GM04504 (cell line): Measurements from ENCODE around the gene CPSF6.
"Not testable (repeated sequence)": the region's sequence is repeated elsewhere in the genome, so short reads cannot be mapped to it uniquely, and the experiment has no call there.

Source experiments
- DNase-seq: peaks from one replicate; pipeline ENCODE4 v3.0.0-alpha.2; 2012; ENCODE audit warnings: low read depth

CPSF6 gene

DNA sequence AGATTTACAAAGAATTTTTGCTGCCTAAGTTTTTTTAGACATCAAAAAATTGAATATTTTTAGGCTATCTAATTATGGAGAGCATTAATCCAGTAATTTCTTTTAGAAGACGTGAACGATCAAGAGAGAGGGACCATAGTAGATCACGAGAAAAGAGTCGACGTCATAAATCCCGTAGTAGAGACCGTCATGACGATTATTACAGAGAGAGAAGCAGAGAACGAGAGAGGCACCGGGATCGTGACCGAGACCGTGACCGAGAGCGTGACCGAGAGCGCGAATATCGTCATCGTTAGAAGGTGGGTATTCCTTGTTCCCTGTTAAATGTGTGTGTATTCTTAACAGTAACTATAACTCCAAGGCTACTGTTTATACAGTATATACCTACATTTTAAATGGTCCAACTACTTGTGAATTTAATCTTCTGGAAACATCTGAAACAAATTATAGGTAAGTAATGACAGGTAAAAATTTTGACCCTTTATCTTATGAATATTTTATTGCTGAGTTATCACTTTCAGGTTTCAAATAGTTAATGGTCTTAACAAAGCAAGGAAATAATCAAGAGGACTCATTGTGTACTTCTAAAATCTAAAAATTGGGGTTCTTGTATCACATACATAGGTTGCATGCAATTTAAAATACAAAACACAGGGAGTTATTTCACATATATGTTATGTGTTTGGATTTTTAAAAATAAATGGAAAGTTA, 23.1 kb downstream of the CPSF6 start:
- DNase-seq: no peak

DNA sequence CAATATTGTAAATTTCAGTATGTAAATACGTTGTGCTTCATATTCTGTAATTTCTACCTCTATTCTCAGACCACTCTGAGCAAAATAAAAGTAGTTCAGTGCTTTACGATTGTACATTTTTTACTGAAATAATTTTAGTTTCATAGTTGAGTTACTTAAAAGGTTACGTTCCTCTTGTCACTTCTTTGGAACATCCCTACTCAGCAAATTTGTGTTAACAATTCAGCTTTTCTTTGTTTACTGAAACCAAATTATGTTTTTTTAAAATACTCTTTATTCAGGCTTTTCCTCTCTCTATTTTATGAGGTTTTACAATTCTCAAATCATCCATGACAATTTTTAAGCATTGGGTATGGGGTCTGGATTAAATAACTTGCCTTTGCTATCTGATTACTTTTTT, 25.8 kb downstream of the CPSF6 start:
- no peak for DNase-seq

DNA sequence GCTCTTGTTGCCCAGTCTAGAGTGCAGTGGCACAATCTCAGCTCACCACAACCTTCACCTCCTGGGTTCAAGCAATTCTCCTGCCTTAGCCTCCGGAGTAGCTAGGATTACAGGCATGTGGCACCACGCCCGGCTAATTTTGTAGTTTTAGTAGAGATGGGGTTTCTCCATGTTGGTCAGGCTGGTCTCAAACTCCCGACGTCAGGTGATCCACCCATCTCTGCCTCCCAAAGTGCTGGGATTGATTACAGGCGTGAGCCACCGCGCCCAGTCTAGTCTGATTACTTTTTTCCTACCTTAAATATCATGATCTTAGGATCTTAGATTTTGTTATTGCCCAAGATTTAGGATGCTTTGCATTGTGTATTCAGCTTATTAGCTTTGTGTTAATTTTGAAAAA, 26.3 kb downstream of the CPSF6 start:
- DNase-seq: not testable (repeated sequence)

DNA sequence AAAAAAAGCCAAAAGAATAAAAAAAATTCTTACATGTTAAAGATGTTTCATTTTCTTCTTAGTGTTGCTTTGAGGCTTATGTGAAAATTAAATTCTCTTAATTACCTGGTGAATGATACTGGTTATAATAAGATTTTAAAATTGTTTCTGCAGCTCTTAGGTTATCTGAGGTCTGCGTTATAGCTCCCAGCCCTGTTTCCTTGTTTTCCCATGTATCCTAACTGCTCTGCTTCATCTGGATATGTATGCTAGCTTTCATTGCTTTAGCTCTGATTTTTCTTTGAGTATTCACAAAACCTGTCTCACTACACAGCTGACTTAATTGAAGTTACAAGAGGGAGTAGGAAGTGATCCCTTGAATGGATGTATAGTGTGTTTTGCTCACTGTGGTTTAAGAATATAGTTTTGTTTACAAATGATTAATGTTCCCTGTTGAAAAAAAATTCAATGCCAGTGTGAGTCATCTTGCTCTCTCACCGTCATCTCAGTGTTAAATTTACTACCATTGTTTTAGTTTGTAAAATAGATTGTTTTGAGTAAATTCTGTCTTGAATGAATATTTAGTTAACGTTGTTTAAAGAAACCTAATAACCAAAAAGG, 26.8 kb downstream of the CPSF6 start:
- peak; percentile 8 for DNase-seq

DNA sequence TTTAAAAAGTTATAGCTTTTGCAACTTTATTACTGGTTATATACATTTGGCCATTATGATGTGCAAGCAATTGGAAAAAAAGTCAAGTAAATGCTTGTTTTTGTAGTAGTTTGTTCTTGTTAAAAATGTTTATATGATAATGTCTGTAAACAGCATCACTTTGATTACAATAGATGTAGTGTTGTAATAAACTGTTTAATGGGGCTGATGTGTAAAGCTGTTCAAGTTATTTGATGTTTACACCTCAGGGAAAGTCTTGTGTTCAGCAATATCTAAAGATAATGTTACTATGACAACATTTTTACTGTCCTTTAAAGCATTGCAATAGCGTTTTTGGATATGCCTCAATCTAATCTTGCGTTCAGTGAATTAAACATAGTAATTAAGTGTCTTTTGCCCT, 30.4 kb downstream of the CPSF6 start:
- DNase-seq: no peak

DNA sequence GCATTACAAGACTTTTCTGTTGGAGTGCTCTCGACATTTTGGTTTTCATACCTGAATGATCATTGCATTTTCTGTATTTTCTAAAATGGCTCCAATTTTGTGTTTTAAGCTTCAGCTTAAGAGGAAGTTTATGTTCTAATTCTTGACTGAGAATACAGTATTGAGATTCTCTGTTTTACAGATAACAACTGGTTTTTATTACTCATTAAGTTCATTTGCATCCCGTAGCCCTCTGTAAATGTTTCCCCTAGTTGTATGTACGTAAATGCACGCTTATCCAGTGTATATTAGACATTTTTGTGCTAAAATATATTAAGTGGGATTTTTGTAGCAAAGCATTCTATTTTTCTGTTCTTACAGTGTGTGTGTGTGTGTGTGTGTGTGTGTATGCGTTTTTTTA, 33.1 kb downstream of the CPSF6 start:
- no peak for DNase-seq

DNA sequence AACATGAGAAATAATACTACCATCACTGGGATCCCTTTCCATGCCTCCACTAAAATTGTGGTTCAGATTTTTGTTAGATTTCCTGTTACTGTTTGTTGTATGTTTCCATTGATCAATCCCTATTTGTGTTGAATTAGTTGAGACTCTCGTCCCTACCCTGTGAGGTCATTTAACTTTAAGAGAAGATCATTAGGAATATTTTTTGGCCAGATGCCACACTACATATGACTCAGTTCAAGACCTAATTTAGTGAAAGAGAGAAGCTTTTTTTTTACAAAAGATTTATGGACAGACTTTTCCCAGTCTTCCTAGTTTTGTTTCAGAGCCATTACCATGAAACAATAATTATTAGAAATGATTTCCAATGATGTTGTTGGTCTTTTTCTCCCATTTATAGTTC, 35.5 kb downstream of the CPSF6 start:
- peak; percentile 3 for DNase-seq

DNA sequence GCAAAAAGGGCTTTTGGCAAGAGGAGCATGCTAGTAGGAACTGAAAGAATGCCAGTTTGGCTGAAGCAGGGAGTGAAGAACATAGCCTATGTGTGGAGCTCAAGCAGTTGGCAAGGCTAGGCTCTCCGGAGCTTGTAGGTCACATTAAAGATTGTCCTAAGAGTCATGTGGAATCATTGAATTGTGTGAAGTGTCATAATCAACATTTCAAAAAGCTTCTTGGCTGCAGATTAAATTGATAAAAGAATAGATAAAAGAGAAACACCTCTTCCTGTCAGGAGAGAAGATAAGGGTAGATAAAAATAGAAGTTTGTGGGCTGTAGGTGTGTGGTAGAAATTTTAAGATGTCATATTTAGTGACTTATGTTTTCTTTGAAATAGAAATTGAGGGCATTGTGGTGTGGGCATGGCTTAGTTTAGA, 36.1 kb downstream of the CPSF6 start:
- DNase-seq: no peak

DNA sequence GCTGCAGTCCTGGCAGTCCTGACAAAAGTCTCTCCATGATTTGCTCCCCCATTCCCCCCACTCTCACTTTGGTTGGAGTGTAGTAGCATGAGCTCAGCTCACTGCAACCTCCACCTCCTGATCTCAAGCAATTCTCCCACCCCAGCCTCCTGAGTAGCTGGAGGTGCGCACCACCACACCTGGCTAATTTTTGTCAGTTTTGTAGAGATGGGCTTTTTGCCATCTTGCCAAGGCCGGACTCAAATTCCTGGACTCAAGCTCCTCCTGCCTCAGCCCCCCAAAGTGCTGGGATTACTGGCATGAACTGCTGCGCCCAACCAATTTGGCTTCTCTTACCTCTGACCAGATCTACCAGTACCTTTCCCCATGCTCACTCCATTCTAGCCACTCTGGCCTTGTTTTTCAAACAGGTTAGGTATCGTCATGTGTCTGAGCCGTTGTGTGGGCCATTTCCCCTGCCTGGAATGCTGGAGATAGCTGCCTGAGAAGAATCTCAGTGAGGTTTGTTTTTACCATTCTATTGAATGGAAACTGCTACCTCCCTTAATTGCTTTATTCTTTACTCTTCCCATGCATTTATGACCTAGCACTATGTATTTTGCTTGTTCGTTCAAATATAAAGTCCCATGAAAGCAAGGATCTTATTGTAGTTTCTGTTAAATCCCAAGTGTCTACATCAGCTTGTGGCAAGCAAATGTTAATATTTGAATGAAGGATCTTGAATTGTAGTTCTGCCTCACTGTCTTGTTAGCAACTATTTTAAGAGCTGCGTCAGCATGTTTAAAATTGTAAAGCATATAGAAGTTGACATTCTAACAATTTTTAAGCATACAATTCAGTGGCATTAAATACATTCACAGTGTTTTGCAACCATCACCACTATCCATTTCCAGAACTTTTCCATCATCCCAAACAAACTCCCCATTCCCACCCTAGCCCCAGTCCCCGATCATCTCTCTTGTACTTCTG, 39.7 kb downstream of the CPSF6 start:
- no peak for DNase-seq

DNA sequence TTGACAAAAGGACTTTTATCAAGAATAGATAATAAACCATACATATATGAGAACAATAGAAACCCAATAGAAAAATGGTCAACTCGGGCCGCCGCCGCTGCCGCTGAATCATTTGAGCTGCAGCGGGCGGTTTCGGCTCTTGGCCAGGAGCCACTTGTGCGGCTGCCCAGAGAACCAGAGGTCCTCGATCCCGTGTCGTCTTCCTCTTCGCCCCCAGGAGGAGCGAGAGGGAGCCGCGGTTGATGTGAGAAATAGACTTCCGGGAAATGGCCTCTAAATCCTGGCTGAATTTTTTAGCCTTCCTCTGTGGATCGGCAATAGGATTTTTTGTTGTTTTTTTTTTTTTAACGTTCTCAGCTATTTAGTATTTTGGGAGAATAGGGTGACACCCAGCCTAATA, 44.8 kb downstream of the CPSF6 start:
- peak; percentile 31 for DNase-seq

DNA sequence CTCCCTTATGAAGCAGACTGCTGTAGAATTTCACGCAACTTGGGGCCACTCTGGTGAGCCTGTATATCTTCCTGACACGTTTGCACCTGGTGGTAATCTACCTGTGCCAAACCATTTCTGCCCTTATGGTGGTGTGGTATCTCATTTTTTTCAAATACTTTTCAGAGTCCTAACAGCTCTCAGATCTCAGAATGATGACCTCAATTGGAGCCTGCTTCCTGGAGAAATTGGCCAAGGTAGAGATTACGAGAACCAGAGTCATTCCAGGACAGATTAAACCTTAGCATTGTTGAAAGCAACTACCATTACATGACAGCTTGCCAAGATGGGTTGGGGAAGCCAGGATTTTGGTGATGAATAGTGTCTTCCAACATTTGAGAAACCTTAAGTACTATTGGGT, 48.2 kb downstream of the CPSF6 start:
- no peak for DNase-seq

DNA sequence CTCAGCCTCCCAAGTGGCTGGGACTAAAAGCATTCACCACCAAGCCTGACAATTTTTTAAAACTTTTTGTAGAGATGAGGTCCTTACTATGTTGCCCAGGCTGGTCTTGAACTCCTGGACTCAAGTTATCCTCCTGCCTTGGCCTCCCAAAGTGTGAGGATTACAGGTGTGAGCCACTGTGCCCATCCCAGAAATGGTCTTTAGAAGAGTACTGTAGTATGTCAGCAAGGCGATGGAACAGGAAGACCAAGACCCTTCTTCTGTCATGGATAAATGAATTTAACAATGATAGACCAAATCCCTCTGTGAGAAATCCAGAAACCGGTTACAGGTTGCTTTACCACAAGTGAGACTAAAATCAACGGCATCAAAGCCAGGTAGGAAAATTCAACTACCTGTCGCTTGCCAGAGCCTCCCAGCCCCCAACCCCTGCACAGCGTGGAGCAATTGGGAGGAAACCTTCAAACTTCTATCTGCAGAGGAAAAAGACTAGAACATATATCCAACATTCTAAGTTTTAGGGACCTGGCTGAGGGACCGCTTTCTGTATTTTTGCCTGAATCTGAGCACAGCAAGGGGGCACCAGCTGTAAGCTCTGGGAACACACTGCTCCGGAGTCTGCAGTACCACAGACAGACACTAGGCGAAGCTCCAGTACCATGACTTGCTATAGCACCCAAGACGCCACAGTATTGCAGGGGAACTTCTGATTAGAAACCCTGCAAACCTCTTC, 51.3 kb downstream of the CPSF6 start:
- DNase-seq: peak; percentile 26

DNA sequence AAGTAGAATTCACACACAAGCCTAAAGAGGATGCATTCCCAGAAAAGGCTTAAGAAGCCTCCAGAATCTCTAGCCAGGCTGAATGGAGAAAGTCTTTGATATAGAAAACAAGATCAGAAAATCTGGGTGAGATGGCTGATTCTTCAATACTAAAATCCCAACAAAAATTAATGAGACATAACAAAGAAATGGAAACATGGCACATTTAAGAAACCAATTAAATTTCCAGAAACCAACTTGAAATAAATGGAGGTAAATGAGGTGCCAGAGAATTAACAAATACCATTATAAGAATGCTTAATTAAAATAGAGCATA, 51.9 kb downstream of the CPSF6 start:
- DNase-seq: no peak

DNA sequence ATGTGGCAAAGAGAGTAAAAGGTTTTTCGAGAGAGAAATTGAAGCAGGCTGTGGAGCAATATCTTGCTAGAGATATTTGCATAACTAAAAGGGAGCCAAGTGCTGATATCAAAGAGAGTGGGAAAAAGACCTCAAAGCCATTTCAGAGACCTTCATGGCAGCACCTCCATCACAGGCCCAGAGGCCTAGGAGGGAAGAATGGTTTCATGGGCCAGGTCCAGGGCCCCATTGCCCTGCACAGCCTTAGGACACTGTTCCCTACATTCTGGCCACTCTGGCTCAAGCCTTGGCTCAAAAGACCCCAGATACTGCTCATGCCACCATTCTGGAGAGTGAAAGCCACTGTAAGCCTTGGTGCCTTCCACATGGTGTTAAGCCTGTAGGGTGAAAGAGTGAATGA, 58.8 kb downstream of the CPSF6 start:
- DNase-seq: no peak

DNA sequence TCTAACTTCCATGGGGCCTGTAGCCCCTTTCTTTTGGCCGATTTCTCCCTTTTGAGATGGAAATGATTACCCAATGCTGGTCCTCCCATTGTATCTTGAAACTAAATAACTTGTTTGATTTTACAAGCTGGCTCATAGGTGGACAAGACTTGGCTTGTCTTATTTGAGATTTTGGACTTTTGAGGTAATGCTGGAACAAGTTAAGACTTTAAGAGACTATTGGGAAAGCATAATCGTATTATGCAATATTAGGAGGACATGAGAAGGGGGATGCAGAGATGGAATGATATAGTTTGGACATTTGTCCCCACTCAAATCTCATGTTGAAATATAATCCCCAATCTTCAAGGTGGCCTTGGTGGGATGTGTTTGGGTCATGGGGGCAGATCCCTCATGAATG, 59.6 kb downstream of the CPSF6 start:
- no peak for DNase-seq

DNA sequence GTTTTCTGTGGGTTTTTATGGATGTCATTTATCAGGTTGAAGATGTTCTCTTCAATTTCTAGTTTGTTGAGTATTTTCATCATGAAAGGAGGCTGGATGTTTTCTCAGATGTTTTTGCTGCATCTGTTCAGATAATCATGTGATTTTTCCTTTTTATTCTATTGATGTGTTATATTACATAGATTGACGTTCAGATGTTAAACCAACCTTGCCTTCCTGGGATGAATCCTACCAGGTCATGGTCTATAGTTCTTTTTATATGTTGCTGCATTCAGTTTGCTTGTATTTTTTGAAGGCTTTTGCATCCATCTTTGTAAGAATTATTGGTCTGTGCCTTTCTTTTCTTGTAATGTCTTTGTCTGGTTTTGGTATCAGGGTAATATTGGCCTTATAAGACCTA, 64.9 kb downstream of the CPSF6 start:
- DNase-seq: no peak

DNA sequence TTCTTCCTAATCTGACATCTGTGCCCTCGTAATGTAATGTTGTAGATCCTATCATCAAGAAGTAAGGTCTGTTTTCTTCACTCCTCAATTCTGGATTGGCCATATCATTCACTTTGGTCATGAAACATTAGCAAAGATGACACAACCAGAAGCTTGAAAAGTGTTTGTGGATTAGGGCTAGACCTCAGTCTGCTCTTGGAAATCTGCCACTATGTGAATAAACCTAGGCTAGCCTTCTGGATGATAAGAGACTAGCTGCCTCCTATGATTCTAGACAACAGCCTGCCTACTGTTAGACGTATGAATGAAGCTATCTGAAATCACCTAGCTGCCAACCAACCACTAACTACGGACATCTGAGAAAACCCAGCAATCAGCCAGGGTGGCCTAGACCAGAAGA, 70.1 kb downstream of the CPSF6 start:
- no peak for DNase-seq

DNA sequence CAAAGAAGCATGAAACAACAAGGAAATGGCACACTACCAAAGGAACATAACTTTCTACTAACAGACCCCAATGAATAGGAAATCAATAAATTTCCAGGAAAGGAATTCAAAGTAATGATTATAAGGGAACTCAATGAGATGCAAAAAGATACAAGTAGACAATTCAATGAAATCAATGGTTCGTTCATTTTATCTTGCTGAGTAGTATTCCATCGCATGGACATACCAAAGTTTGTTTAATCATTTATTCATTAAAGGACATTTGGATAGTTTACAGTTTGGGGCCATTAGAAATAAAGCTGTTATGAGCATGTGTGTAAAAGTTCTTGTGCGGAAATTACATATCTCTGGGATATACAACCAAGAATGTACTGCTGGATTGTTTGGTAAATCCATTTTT, 73.8 kb downstream of the CPSF6 start:
- no peak for DNase-seq

DNA sequence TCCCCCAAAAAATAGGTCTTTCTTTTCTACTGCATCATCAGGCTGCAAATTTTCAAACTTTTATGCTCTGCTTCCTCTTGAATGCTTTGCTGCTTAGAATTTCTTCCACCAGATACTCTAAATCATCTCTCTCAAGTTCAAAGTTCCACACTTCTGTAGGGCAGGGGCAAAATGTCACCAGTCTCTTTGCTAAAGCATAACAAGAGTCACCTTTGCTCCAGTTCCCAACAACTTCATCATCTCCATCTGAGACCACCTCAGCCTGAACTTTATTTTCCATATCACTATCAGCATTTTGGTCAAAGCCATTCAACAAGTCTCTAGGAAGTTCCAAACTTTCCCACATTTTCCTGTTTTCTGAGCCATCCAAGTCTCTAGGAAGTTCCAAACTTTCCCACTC, 77.4 kb downstream of the CPSF6 start:
- not testable (repeated sequence) for DNase-seq

DNA sequence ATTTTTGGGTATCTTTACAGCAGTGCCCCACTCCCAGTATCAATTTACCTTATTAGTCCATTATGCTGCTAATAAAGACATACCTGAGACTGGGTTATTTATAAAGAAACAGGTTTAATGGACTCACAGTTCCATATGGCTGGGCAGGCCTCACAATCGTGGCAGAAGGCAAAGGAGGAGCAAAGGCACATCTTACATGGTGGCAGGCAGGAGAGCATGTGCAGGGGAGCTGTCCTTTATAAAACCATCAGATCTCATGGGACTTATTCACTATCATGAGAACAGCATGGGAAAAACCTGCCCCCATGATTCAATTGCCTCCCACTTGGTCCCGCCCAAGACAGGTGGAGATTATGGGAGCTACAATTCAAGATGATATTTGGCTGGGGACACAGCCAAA, 77.9 kb downstream of the CPSF6 start:
- DNase-seq: not testable (repeated sequence)

DNA sequence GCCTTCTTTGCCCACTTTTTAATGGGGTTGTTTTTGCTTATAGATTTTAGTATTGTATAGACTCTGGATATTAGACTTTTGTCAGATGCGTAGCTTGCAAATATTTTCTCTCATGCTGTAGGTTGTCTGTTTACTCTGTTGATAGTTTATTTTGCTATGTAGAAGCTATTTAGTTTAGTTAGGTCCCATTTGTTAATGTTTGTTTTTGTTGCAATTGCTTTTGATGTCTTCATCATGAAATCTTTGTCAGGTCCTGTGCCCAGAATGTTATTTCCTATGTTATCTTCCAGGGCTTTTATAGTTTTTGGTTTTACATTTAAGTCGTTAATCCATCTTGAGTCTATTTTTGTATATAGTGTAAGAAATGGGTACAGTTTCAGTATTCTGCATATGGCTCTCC, 78.9 kb downstream of the CPSF6 start:
- no peak for DNase-seq

DNA sequence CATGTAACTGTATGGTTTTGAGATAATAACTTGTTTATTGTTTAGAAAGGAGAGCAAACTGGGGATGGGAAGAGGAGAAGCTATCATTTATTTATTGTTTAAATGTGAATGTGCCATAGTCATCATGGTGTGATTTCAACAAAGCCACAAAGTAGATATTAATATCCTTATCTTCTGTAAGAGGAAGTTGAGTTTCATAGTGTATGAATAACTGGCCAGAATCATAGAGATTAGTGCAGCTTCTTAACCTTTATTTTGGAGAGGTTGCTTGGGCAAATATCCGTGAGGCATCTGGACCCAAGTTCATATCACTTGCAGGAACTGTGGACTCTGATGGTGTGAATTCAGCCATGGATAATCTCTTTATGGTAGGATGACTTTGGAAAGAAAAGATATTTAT, 82.0 kb downstream of the CPSF6 start:
- DNase-seq: no peak
